Vagina (tissue), 2 donors: ENCODE results near the gene ANKRD29. TPM values are rescaled to one million over a fixed set of nuclear protein-coding genes. Genes with fewer than 3 reads are reported as not detected.

Experiments used
- DNase-seq, 2 donors: peaks; one replicate each; pipeline ENCODE4 v3.0.0-alpha.2; 2017; ENCODE audit errors: extremely low spot score in 2 of 2
- H3K27ac ChIP-seq: fragments of 200-600 bp; sonication (generic); one replicate; pipeline ENCODE4 v1.5.1; 2019
- H3K27me3 ChIP-seq: fragments of 200-600 bp; sonication (generic); one replicate; pipeline ENCODE4 v1.5.1; 2019
- H3K36me3 ChIP-seq, 2 donors: fragments of 200-600 bp; sonication (generic); one replicate each; pipeline ENCODE4 v1.5.1; 2017 to 2019
- H3K4me1 ChIP-seq: fragments of 200-600 bp; sonication (generic); one replicate; pipeline ENCODE4 v1.5.1; 2019
- H3K4me3 ChIP-seq, 2 donors: fragments of 200-600 bp; sonication (generic); 1 replicate in 1 of 2; 2 replicates in 1 of 2; pipeline ENCODE4 v1.5.1; 2016 to 2019
- H3K9me3 ChIP-seq: fragments of 200-600 bp; sonication (generic); one replicate; pipeline ENCODE4 v1.5.1; 2019
- CTCF ChIP-seq, 3 experiments: fragments of 450-650 bp in 2 of 3; fragments of 200-600 bp in 1 of 3; sonication (generic) in 1 of 3; IDR thresholded peaks; one replicate each; pipeline ENCODE4 v1.5.1; 2017 to 2019; ENCODE audit warnings: antibody characterized with exemption in 3 of 3, mild to moderate bottlenecking in 2 of 3, moderate library complexity in 2 of 3
- POLR2A ChIP-seq, 2 donors: fragments of 450-650 bp; IDR thresholded peaks; one replicate each; pipeline ENCODE4 v1.6.1; 2017; ENCODE audit warnings: antibody characterized with exemption in 2 of 2, mild to moderate bottlenecking in 2 of 2, moderate library complexity in 2 of 2
- POLR2AphosphoS5 ChIP-seq, 2 donors: sonication (generic); formaldehyde crosslinking; IDR thresholded peaks; one replicate each; pipeline ENCODE4 v1.9.0; 2017; ENCODE audit warnings: antibody characterized with exemption in 2 of 2, mild to moderate bottlenecking in 2 of 2, low read depth in 1 of 2; ENCODE audit not compliant: insufficient read depth in 1 of 2
- intact Hi-C: fragments of 100-400 bp; cut with DNase I; formaldehyde crosslinking; loops from one replicate; pipeline ENCODE4 v1.15.1; 2023
- total RNA-seq: library from RNA; depleted of rRNA; stranded (reverse); fragments of >200 nt; gene quantifications from one replicate; pipeline ENCODE4 v1.2.3, GENCODE V29; 2016

Gene ANKRD29
- total RNA-seq, 1 donor from 2014 or later = 32.9 TPM

GRCh38 chr18:23612434-23613090, 50.1 kb downstream of the ANKRD29 start:
- Histone ChIP-seq H3K4me3 (no peak overlapping the region), H3K27ac (no peak overlapping the region), H3K27me3 (no peaks in the 10 kb centered on the region), H3K4me1 (no peaks in the 10 kb centered on the region), H3K36me3 (no peaks in the 10 kb centered on the region), H3K9me3 (no peaks in the 10 kb centered on the region)
- intact Hi-C loops = no loop called here
- TF ChIP-seq POLR2A (IDR thresholded peaks at IDR 0.05) (no peak), CTCF (IDR thresholded peaks at IDR 0.05) (no peak)
- DNase-seq = no peak

- no peak overlapping the region for H3K27ac ChIP-seq
- H3K4me1 ChIP-seq = no peaks in the 10 kb centered on the region
- H3K9me3 ChIP-seq = no peaks in the 10 kb centered on the region
- no peaks in the 10 kb centered on the region for H3K36me3 ChIP-seq
- TF ChIP-seq POLR2A (IDR thresholded peaks at IDR 0.05) = no peak
- no peaks in the 10 kb centered on the region for H3K27me3 ChIP-seq
- intact Hi-C loops = no loop called here
- H3K4me3 ChIP-seq = no peak overlapping the region
- no peak for DNase-seq
Measured at GRCh38 chr18:23609390-23610023, 53.2 kb downstream of the ANKRD29 start.

GRCh38 chr18:23608211-23608610, 54.5 kb downstream of the ANKRD29 start:
- H3K36me3 ChIP-seq = no peaks in the 10 kb centered on the region
- H3K4me3 ChIP-seq = no peak overlapping the region
- no peaks in the 10 kb centered on the region for H3K4me1 ChIP-seq
- H3K9me3 ChIP-seq = no peaks in the 10 kb centered on the region
- DNase-seq = no peak
- no peak for TF ChIP-seq CTCF (IDR thresholded peaks at IDR 0.05)
- TF ChIP-seq POLR2A (IDR thresholded peaks at IDR 0.05) = no peak
- TF ChIP-seq POLR2AphosphoS5 (IDR thresholded peaks at IDR 0.05; ENCODE audit: insufficient read depth in 1 of 2, low read depth in 1 of 2) = no peak
- intact Hi-C loops = no loop called here
- no peaks in the 10 kb centered on the region for H3K27me3 ChIP-seq
- no peak overlapping the region for H3K27ac ChIP-seq

- Histone ChIP-seq H3K9me3 (no peaks in the 10 kb centered on the region), H3K36me3 (no peaks in the 10 kb centered on the region), H3K27me3 (no peaks in the 10 kb centered on the region), H3K27ac (no peak overlapping the region), H3K4me3 (no peak overlapping the region), H3K4me1 (no peaks in the 10 kb centered on the region)
- DNase-seq = no peak
- TF ChIP-seq POLR2A (IDR thresholded peaks at IDR 0.05) = no peak
- no peak for TF ChIP-seq POLR2AphosphoS5 (IDR thresholded peaks at IDR 0.05; ENCODE audit: insufficient read depth in 1 of 2, low read depth in 1 of 2)
- TF ChIP-seq CTCF (IDR thresholded peaks at IDR 0.05) = no peak
- intact Hi-C loops = no loop called here
Measured at GRCh38 chr18:23605941-23606340, 56.8 kb downstream of the ANKRD29 start.

- H3K4me3 ChIP-seq = no peak overlapping the region
- intact Hi-C loops = no loop called here
- no peaks in the 10 kb centered on the region for H3K9me3 ChIP-seq
- no peaks in the 10 kb centered on the region for H3K27me3 ChIP-seq
- no peak for DNase-seq
- TF ChIP-seq POLR2AphosphoS5 (IDR thresholded peaks at IDR 0.05; ENCODE audit: insufficient read depth in 1 of 2, low read depth in 1 of 2) = no peak
- no peak for TF ChIP-seq CTCF (IDR thresholded peaks at IDR 0.05)
- no peak for TF ChIP-seq POLR2A (IDR thresholded peaks at IDR 0.05)
- H3K27ac ChIP-seq = no peak overlapping the region
- H3K36me3 ChIP-seq = no peaks in the 10 kb centered on the region
- H3K4me1 ChIP-seq = no peaks in the 10 kb centered on the region
Measured at GRCh38 chr18:23599809-23600208, 62.9 kb downstream of the ANKRD29 start.
